Vagina (tissue), 2 donors: ENCODE results near the gene MAML2.

Experiments used
- CTCF ChIP-seq, 3 experiments: fragments of 450-650 bp in 2 of 3; fragments of 200-600 bp in 1 of 3; sonication (generic) in 1 of 3; IDR thresholded peaks; one replicate each; pipeline ENCODE4 v1.5.1; 2017 to 2019; ENCODE audit warnings: antibody characterized with exemption in 3 of 3, mild to moderate bottlenecking in 2 of 3, moderate library complexity in 2 of 3
- POLR2A ChIP-seq, 2 donors: fragments of 450-650 bp; IDR thresholded peaks; one replicate each; pipeline ENCODE4 v1.6.1; 2017; ENCODE audit warnings: antibody characterized with exemption in 2 of 2, mild to moderate bottlenecking in 2 of 2, moderate library complexity in 2 of 2

- TF ChIP-seq POLR2A (IDR thresholded peaks at IDR 0.05) (no peak), CTCF (IDR thresholded peaks at IDR 0.05) (no peak)
Measured at GRCh38 chr11:96388891-96389719, 46.1 kb upstream of the MAML2 start.
